ENCODE measurements around the gene JCAD. TPM values are rescaled to one million over a fixed set of nuclear protein-coding genes. Genes with fewer than 3 reads are reported as not detected.

Gene JCAD
- total and polyA plus RNA-seq, 2 experiments from 2014 or later, result 0.78 to 2.1 TPM

DNA sequence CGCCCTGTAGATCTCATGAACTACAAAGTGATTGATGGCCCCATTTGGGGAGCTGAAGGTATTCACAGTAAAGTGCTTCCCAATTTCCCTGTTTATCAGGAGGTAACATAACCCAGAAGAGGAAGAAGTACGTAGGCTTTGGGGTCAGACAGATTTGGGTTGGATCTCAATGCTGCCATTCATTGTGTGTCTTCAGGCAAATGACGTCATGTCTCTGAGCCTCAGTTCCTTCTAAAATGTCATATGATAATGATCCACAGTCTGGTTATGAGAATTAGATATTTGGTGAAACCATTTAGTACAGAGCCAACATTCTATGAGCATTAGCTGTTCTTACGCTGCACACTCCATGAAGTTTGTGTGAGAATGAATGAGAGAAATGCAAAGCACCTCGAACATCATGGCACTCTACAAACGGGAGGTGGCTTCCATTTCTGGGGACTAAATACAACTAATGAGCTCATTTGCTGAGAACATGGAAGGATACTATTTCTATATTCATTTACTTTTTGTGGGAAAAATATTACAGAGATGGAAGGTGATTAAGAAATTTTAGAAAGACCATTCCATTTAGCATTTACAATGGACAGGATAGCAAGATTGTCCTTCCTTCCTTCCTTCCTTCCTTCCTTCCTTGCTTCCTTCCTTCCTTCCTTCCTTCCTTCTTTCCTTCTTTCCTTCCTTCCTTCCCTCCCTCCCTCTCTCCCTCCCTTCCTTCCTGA is 13.8 kb upstream of the JCAD start:
- Mint-ChIP-seq H3K4me1 (peaks cover 3% of the 10 kb centered on the region; the same call in 2 of the 3 replicates), H3K9me3 (no peaks in the 10 kb centered on the region), H3K27me3 (ENCODE audit: insufficient read depth, low read depth, poor library complexity) (peaks cover 4% of the 10 kb centered on the region), H3K4me3 (no peak overlapping the region), H3K27ac (no peak overlapping the region), H3K36me3 (ENCODE audit: low read depth) (no peaks in the 10 kb centered on the region)
- Histone ChIP-seq H3K27me3 (ENCODE audit: insufficient read depth) (no peaks in the 10 kb centered on the region), H3K4me1 (ENCODE audit: insufficient read depth) (no peaks in the 10 kb centered on the region), H3K27ac (ENCODE audit: low read depth) (no peak overlapping the region), H3K79me2 (replicated peaks; ENCODE audit: insufficient read depth) (no peaks in the 10 kb centered on the region), H3K4me2 (no peak overlapping the region), H3K4me3 (no peak overlapping the region), H3K9me2 (ENCODE audit: insufficient read depth) (no peaks in the 10 kb centered on the region), H3F3A (replicated peaks; ENCODE audit: low read depth) (no peaks in the 10 kb centered on the region), H3K36me3 (ENCODE audit: insufficient read depth) (no peaks in the 10 kb centered on the region), H4K20me1 (replicated peaks; ENCODE audit: insufficient read depth) (no peaks in the 10 kb centered on the region), H2AFZ (no peak overlapping the region)
- DNase-seq (ENCODE audit: low spot score) (no peak), ATAC-seq (no peak)
- no peak for TF ChIP-seq ZNF331 (CRISPR knock-in tag; IDR thresholded peaks at IDR 0.05; ENCODE audit: low read depth)
- TF ChIP-seq CREB1 (CRISPR knock-in tag; IDR thresholded peaks at IDR 0.05; ENCODE audit: low read depth), result no peak
- TF ChIP-seq STAT1 (IDR thresholded peaks at IDR 0.05; ENCODE audit: unreplicated experiment), result no peak
- no peak for TF ChIP-seq ZNF114 (CRISPR knock-in tag; IDR thresholded peaks at IDR 0.05)
- TF ChIP-seq, protein P1, sequence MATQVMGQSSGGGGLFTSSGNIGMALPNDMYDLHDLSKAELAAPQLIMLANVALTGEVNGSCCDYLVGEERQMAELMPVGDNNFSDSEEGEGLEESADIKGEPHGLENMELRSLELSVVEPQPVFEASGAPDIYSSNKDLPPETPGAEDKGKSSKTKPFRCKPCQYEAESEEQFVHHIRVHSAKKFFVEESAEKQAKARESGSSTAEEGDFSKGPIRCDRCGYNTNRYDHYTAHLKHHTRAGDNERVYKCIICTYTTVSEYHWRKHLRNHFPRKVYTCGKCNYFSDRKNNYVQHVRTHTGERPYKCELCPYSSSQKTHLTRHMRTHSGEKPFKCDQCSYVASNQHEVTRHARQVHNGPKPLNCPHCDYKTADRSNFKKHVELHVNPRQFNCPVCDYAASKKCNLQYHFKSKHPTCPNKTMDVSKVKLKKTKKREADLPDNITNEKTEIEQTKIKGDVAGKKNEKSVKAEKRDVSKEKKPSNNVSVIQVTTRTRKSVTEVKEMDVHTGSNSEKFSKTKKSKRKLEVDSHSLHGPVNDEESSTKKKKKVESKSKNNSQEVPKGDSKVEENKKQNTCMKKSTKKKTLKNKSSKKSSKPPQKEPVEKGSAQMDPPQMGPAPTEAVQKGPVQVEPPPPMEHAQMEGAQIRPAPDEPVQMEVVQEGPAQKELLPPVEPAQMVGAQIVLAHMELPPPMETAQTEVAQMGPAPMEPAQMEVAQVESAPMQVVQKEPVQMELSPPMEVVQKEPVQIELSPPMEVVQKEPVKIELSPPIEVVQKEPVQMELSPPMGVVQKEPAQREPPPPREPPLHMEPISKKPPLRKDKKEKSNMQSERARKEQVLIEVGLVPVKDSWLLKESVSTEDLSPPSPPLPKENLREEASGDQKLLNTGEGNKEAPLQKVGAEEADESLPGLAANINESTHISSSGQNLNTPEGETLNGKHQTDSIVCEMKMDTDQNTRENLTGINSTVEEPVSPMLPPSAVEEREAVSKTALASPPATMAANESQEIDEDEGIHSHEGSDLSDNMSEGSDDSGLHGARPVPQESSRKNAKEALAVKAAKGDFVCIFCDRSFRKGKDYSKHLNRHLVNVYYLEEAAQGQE (IDR thresholded peaks at IDR 0.05; ENCODE audit: unreplicated experiment), result no peak

DNA sequence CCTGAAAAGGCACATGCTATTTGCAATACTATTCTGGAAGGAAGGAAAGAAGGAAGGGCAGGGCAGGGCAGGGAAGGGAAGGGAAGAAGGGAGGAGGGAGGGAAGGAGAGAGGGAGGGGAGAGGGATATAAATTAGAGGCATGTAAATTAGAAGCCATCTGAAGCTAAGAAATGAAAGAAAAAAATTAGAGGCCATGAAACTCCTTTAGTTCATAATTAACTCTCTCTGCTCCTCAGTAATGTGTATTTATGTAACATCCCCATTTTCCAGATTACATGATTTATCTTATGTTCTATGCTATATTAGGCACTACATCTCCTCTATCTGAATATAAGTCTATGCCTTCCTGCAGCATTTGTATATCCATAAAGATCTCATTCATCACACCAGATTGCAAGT is 12.7 kb upstream of the JCAD start:
- ATAC-seq, result no peak
- no peak for TF ChIP-seq ZNF331 (CRISPR knock-in tag; IDR thresholded peaks at IDR 0.05; ENCODE audit: low read depth)
- no peak for TF ChIP-seq CREB1 (CRISPR knock-in tag; IDR thresholded peaks at IDR 0.05; ENCODE audit: low read depth)
- no peak for TF ChIP-seq EZH2phosphoT487 (IDR thresholded peaks at IDR 0.05; ENCODE audit: unreplicated experiment)
- no peak for TF ChIP-seq CTCF (conservative IDR thresholded peaks at IDR 0.05; ENCODE audit: low read depth in 2 of 2)
- no peak for TF ChIP-seq EZH2 (IDR thresholded peaks at IDR 0.05; ENCODE audit: low read depth, unreplicated experiment)
- TF ChIP-seq STAT1 (IDR thresholded peaks at IDR 0.05; ENCODE audit: unreplicated experiment), result no peak
- TF ChIP-seq, protein P2, sequence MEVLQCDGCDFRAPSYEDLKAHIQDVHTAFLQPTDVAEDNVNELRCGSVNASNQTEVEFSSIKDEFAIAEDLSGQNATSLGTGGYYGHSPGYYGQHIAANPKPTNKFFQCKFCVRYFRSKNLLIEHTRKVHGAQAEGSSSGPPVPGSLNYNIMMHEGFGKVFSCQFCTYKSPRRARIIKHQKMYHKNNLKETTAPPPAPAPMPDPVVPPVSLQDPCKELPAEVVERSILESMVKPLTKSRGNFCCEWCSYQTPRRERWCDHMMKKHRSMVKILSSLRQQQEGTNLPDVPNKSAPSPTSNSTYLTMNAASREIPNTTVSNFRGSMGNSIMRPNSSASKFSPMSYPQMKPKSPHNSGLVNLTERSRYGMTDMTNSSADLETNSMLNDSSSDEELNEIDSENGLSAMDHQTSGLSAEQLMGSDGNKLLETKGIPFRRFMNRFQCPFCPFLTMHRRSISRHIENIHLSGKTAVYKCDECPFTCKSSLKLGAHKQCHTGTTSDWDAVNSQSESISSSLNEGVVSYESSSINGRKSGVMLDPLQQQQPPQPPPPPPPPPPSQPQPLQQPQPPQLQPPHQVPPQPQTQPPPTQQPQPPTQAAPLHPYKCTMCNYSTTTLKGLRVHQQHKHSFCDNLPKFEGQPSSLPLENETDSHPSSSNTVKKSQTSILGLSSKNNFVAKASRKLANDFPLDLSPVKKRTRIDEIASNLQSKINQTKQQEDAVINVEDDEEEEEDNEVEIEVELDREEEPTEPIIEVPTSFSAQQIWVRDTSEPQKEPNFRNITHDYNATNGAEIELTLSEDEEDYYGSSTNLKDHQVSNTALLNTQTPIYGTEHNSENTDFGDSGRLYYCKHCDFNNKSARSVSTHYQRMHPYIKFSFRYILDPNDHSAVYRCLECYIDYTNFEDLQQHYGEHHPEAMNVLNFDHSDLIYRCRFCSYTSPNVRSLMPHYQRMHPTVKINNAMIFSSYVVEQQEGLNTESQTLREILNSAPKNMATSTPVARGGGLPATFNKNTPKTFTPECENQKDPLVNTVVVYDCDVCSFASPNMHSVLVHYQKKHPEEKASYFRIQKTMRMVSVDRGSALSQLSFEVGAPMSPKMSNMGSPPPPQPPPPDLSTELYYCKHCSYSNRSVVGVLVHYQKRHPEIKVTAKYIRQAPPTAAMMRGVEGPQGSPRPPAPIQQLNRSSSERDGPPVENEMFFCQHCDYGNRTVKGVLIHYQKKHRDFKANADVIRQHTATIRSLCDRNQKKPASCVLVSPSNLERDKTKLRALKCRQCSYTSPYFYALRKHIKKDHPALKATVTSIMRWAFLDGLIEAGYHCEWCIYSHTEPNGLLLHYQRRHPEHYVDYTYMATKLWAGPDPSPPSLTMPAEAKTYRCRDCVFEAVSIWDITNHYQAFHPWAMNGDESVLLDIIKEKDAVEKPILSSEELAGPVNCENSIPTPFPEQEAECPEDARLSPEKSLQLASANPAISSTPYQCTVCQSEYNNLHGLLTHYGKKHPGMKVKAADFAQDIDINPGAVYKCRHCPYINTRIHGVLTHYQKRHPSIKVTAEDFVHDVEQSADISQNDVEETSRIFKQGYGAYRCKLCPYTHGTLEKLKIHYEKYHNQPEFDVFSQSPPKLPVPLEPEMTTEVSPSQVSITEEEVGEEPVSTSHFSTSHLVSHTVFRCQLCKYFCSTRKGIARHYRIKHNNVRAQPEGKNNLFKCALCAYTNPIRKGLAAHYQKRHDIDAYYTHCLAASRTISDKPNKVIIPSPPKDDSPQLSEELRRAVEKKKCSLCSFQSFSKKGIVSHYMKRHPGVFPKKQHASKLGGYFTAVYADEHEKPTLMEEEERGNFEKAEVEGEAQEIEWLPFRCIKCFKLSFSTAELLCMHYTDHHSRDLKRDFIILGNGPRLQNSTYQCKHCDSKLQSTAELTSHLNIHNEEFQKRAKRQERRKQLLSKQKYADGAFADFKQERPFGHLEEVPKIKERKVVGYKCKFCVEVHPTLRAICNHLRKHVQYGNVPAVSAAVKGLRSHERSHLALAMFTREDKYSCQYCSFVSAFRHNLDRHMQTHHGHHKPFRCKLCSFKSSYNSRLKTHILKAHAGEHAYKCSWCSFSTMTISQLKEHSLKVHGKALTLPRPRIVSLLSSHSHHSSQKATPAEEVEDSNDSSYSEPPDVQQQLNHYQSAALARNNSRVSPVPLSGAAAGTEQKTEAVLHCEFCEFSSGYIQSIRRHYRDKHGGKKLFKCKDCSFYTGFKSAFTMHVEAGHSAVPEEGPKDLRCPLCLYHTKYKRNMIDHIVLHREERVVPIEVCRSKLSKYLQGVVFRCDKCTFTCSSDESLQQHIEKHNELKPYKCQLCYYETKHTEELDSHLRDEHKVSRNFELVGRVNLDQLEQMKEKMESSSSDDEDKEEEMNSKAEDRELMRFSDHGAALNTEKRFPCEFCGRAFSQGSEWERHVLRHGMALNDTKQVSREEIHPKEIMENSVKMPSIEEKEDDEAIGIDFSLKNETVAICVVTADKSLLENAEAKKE (CRISPR knock-in tag; IDR thresholded peaks at IDR 0.05), result no peak
- TF ChIP-seq ZNF114 (CRISPR knock-in tag; IDR thresholded peaks at IDR 0.05), result no peak

More for the DNA sequence above, 12.7 kb upstream of the JCAD start:
- Histone ChIP-seq H3K36me3 (ENCODE audit: insufficient read depth) (no peaks in the 10 kb centered on the region), H3K4me1 (ENCODE audit: insufficient read depth) (no peaks in the 10 kb centered on the region), H3F3A (replicated peaks; ENCODE audit: low read depth) (no peaks in the 10 kb centered on the region), H4K20me1 (replicated peaks; ENCODE audit: insufficient read depth) (no peaks in the 10 kb centered on the region), H3K9me2 (ENCODE audit: insufficient read depth) (no peaks in the 10 kb centered on the region), H3K27ac (ENCODE audit: low read depth) (no peak overlapping the region), H3K4me2 (no peak overlapping the region), H3K4me3 (no peak overlapping the region), H3K27me3 (ENCODE audit: insufficient read depth) (no peaks in the 10 kb centered on the region), H3K79me2 (replicated peaks; ENCODE audit: insufficient read depth) (no peaks in the 10 kb centered on the region), H2AFZ (no peak overlapping the region)
- DNase-seq (ENCODE audit: low spot score), result no peak
- Mint-ChIP-seq H3K4me3 (no peak overlapping the region), H3K36me3 (ENCODE audit: low read depth) (no peaks in the 10 kb centered on the region), H3K27me3 (ENCODE audit: insufficient read depth, low read depth, poor library complexity) (peaks cover 4% of the 10 kb centered on the region), H3K4me1 (peaks cover 3% of the 10 kb centered on the region; the same call in 2 of the 3 replicates), H3K27ac (no peak overlapping the region), H3K9me3 (no peaks in the 10 kb centered on the region)

All from GM23338 (cell line).